ENCODE measurements around the gene HPN.
"Not testable (repeated sequence)": the region's sequence is repeated elsewhere in the genome, so short reads cannot be mapped to it uniquely, and the experiment has no call there.

HPN gene

DNA sequence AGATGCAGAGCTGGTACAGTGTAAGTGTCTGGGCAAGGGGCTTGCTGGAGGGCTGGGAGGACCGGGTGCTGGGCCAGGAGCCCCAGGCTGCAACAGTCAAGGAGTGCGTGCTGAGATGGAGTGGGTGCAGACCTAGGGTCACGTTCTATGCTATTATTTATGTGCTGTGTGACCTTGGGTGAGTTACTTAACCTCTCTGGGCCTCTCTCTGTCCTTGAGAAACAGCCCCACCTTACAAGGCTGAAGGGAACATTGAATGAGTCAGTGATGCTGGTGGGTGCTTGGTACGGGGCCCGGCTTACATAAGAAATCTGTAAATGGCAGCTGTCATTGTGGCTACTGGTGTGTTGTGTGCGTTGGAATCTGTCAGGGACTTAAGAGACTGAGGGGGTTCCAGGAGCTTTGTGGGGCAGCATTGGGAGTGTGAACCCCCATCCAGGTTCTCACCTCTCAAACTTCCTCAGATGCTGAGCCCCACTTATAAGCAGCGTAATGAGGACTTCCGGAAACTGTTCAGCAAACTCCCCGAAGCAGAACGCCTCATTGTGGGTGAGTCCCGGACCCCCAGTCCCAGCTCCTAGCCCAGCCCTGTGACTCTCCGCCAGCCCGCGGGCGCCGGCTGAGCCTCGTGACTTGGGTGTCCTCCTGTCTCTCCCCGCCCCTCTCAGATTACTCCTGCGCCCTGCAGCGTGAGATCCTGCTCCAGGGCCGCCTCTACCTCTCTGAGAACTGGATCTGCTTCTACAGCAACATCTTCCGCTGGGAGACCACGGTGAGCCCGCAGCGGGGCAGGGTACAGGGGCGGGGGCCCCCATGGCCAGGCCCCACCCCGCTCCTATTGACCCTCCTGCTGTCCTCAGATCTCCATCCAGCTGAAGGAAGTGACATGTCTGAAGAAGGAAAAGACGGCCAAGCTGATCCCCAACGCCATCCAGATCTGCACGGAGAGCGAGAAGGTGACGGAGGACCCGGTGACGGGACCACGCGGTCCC lies 31.8 kb upstream of the HPN start:
- ATAC-seq: no peak

DNA sequence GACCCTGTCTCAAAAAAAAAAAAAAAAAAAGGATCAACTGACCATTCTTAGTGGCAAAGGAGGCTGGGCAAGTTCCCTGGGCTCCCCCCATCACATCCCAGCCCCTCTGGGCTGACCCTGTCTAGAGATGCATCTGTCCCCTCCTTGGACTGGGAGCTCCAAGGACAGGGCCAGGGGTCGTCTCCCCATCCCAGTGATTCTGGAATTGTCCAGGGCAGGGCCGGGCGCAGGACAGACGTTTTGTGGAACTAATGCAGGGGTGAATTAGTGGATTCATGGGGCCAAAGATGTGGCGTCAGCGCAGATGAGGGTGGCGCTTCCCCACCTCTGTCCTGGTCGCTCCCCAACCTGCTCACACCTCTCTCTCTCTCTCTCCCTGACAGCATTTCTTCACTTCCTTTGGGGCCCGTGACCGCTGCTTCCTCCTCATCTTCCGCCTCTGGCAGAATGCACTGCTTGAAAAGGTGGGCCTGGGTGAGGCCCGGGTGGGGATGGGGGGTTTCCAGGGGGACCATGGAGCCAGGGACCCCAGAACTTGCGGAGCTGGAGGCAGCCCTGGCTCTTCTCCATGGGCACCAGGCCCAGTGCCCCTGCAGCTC lies 30.3 kb upstream of the HPN start:
- no peak for ATAC-seq

DNA sequence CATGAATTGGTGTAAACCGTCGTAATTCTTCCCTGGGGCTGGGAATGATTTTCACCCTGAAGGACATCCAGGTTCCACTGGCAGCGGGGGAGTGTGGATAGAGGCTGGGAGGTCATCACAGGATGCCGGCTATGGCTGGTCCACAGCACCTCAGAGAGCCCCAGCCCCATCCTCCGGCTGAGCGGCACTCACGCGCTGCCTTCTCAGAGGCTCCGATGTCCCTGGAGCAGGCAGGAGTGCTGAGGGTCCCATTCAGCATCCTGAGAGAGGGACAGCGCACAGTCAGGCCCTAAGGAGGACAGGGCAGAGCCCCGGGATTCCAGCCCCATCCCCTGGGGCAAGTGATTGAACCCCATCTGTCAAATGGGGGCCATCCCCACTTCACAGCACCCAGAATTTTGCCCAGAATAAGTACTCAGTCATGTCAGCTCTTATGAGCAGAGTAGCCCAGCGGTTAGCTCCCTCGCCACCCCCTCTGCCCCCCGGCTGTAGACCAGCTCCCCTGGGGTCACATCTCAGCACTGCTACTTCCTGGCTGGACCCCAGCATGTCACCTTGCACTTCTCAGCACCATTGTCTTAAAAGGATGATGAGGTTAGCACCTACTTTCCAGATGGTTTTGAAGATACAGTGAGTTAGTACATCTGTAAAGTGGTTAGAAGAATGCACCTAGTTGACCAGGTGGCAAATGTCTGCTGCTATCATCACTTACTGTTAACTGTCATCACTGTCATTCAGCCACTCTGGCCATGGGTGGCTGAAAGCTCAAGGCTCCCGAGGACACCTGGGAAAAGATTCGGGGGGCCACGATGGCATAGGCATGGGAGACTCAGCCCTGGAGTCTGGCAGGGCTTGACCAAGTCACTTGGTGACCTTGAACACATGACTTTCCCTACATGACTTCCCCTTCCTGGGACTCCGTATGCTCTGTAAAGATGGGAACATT lies 29.5 kb upstream of the HPN start:
- no peak for ATAC-seq

DNA sequence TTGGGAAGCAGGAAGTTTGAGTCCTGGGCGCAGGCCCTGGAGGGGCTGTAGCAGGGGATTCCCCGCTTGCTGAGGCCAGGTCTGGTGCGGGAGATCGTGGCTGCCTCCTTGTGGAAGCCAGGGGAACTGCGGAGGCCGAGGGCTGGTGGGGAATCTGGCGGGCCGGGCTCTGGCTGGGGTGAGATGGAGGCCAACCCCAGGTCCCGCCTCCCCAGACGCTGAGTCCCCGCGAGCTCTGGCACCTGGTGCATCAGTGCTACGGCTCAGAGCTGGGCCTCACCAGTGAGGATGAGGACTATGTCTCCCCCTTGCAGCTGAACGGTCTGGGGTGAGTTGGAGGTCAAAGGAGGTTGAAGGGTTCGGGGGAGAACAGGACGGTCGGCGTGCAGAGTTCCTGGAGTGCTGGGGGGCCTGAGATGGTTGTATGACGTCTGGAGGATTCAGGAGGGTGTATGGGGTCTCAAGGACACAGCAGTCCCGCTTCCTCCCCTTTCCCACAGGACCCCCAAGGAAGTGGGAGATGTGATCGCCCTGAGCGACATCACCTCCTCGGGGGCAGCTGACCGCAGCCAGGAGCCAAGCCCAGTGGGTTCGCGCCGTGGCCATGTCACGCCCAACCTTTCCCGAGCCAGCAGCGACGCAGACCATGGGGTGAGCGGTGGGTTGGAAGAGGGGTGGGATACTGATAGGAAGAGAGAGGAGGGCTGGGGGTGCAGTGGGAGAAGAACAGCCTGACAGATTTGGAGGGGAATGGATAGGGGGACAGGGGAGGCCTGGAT lies 28.3 kb upstream of the HPN start:
- ATAC-seq: peak; percentile 70 to 77

DNA sequence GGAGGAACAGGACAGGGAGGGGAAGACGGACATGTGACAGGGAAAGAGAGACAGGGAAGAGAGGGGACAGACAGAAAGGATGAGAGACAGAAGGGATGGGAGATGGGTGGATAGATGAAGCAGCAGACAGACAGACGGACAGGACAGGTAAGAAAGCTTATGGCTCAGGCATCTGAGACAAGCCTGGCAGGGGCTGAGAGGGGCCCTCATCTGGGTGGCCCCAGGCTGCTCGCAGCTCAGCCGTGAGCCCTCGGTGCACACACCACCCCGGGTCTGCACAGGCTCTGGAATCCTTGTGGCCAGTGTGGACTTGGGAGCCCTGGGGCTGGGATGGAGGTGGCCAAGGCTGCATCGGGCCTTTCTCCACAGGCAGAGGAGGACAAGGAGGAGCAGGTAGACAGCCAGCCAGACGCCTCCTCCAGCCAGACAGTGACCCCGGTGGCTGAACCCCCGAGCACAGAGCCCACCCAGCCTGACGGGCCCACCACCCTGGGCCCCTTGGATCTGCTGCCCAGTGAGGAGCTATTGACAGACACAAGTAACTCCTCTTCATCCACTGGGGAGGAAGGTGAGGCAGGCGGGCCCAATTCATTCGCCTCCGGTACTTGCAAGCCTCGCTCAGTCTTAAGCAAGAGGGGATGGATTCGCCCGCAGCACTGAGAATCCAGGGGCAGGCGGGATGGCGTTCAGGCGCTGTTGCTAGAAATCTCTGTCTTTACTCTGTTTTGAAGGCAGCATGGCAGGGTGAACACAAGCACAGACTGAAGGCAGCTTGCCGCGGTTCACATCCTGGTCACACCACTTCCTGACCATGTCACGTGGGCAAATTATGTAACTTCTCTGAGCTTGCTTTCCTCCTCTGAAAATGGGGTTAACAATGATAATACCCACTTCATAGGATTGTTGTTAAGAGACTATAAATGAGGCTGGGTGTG lies 27.4 kb upstream of the HPN start:
- peak; percentile 62 to 64 for ATAC-seq

DNA sequence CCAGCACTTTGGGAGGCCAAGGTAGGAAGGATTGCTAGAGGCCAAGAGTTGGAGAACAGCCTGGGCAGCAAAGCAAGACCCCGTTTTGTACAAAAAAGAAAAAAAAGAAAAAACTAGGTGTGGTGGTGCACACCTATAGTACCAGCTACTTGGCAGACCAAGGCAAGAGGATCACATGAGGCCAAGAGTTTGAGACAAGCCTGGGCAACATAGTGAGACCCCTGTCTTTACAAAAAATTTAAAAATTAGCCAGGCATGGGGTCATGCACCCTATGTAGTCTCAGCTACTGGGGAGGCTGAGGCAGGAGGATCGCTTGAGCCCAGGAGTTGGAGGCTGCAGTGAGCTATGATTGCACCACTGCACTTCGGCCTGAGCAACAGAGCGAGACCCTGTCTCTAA lies 26.7 kb upstream of the HPN start:
- not testable (repeated sequence) for ATAC-seq

DNA sequence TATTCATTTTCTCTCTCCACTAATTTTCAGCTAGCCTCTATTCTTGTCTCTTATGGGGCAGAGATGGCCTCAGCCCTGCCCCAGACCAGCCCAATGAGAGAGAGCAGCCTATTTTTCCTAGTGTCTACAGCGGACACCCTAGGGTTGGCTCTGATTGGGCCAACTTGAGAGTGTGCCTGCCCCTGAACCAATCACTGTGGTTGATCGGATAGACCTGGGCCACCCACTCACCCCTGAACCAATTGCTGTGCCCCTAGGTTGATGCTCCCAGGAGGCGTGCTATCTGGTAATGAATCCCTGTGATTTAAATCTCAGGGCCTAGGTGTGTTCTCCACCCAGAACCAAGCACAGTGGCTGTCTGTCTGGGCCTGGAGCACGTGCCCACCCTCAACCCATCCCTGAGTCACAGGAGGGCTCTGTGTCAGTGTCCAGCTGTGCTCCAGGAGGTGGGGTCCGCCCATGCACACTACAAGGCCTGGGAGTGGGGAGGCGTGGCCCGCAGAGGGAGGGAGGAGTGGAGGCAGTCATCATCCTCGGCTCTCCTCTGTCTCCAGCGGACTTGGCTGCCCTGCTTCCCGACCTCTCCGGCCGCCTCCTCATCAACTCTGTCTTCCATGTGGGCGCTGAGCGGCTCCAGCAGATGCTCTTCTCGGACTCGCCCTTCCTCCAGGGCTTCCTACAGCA lies 26.1 kb upstream of the HPN start:
- ATAC-seq: no peak

DNA sequence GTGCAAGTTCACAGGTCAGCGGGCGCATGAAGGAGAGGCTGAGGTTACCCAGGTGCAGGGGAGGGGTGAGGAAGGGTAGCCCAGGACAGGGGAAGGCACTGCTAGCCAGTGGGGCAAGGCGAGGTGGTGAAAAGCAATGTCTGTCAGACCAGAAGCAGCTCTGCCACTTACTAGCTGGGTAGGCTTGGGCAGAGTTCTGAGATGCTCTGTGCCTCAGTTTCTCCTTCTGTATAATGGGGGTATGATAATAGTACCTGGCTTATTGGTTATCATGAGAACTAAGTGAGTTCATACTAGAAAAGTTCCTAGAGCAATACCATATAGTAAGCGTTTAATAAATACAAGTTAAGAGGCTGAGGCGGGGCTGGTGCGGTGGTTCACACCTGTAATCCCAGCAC lies 25.6 kb upstream of the HPN start:
- ATAC-seq: no peak

DNA sequence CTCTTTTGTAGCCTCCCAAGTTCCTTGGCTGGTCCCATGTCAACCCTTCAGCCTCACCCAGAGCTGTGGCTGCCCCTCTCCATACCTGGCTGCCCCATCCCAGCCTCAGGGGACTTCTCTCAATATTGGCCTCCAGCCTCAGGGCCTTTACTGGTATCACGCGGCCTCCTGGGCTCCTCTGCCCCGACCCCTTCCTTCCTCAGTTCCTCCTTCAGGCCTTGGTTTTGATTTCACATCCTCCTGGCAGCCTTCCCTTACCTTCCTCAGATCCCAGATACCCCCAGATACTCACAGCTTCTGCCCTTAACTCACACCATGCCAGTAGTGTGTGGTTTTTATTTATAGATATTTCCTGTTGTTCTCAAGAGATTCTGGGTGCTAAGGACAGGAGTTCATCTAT lies 24.0 kb upstream of the HPN start:
- no peak for ATAC-seq

DNA sequence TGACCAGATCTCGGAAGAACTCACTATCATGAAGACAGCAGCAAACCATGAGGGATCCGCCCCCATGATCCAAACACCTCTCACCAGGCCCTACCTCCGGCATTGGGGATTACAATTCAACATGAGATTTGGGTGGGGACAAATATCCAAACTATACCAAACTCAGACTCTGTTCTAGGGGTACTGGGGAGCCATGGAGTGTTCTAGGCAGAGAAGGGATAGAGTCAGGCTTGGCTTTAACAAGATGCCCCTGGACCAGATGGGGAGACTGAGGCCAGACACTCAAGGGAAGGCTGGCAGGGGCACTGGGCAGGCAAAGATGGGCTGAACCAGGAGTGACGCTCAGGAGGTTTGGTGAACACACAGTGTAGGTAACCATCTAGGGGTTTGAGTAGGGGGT lies 23.1 kb upstream of the HPN start:
- ATAC-seq: no peak

DNA sequence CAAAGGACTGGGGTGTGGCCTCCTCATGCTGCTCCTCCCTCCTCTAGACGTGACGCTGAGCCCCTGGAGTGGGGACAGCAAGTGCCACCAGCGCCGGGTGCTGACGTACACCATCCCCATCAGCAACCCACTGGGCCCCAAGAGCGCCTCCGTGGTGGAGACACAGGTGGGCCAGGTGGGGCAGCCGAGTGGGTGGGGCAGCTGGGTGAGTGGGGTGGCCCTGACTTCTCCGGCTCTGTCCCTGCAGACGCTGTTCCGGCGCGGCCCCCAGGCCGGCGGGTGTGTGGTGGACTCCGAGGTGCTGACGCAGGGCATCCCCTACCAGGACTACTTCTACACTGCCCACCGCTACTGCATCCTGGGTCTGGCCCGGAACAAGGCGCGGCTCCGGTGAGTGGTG lies 22.4 kb upstream of the HPN start:
- ATAC-seq: no peak

DNA sequence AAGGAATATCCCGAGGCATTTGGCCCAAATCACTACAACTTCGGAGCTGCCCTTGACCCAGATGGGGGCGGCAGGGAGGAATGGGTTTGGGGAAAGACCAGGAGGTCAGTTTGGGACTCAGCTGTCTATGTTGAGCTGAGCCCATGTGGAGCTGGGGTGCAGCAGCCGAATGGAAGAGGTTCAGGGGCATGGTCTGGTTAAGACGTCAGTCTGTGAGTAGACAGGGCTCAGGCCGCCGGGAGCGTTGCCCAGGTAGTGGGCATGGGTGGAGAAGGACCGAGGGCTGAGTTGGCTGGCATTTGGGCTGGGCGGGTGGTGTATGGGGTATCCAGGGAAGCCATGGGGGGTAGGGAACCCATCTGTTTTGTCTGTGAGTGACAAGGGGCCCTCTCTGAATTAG lies 20.5 kb upstream of the HPN start:
- ATAC-seq: no peak

DNA sequence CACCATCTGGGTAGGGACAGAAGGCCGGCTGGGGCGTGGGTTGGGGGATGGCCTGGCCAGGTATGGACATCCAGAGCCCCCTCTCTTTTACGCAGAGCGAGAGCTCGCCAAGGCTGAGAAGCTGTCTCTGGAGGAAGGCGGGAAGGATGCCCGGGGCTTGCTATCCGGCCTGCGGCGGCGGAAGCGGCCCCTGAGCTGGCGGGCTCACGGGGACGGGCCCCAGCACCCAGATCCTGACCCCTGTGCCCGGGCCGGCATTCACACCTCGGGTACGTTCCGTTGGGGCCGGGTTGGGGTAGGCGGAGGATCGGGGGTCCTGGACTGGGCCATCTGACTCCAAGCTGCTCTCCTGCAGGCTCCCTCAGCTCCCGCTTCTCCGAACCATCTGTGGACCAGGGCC lies 19.9 kb upstream of the HPN start:
- ATAC-seq: no peak

DNA sequence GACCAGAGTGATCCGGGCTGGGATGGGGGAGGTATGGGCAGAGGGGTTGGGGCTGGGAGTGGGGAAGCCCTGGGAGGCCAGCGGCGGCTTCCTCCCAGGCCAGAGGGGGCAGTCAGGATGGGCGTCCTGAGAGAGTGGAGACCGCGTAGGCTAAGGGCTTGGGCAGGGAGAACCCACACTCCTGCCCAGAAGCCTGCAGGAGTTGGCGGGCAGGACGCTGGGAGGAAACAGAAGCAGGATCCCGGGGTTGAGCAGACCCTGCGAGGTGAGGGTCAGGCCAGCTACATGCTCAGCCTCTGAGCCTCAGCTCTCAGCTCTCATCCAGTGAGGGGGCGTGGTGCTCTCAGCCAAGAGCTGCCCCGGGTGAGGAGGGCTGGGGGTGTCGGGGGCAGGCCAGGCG lies 19.1 kb upstream of the HPN start:
- ATAC-seq: no peak

DNA sequence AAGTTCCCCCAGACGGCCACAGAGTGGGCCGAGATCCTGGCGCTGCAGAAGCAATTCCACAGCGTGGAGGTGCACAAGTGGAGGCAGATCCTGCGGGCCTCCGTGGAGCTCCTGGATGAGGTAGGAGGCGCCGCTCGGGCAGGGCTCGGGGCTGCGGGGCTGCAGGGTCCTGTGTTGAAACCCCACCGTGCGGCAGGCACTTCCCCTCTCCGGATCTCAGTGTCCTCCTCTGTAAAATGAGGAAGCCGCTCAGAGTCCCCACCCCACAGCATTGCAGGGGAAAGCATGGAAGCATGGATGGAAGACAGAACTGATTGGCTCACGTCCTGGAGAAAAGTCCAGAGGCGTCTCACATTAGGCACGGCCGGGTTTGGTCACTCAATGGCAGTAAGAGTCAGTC lies 18.1 kb upstream of the HPN start:
- no peak for ATAC-seq

DNA sequence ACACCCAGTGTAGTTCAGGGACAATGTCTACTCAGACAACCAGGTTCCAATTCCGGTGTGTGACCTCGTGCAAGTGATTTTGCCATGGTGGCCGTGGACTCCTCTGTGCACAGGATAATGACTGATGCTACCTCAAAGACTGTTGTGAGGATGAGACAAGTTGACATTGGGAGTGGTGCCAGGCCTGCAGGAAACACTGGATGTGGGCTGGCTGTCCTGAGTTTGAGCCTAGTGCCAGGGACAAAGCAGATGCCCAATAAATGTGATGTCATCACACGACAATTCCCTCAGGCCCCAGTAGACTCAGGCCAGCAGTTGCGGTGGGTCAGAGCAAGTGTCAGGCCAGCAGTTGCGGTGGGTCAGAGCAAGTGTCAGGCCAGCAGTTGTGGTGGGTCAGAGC lies 17.4 kb upstream of the HPN start:
- no peak for ATAC-seq

DNA sequence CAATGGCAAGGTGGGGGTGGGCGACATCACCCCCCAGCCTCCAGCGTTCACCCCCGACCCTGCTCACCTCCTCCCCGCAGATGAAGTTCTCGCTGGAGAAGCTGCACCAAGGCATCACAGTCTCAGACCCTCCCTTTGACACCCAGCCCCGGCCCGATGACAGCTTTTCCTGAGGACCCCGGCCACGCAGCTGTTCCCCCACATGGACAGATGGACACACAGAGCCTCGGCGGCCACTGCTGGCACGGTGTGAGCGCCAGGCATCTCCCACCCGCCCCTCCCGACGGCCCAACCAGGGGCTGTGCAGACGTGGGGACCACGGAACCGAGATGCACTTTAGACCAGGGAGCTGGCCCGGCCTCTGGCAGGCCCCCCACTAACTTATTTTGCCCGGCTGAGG lies 15.6 kb upstream of the HPN start:
- ATAC-seq: no peak

DNA sequence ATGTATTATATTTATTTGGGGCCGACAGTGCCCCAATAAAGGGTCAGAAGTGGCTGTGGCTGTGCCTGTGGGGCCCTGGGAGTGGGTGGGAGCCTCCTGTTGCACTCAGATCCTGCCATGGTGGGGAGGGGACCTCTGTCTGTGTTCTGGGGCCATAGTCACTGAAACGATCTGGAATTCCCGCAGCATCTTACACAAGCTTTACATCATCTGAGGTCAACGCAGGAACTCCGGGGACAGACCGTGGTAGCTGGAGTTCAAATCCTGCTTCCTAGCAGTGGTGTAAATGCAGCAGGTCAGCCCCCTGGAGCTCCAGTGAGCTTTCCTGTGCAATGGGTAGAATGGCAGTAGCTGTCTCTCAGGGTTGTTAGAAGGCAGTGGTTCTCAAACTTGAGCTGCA lies 15.1 kb upstream of the HPN start:
- ATAC-seq: no peak

DNA sequence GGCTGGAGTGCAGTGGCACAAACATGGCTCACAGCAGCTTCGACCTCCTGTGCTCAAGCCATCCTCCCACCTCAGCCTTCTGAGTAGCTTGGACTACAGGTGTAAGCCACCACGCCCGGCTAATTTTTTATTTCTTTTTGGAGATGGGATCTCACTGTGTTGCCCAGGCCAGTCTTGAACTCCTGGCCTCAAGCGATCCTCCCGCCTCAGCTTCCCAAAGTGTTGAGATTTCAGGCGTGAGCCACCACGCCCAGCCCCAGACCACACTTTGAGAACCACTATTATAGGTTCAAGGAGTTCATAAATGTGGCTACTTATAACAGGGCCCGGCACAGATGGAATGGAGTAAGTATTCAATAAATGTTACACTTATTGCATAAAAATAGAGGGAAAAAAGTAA lies 14.5 kb upstream of the HPN start:
- no peak for ATAC-seq

DNA sequence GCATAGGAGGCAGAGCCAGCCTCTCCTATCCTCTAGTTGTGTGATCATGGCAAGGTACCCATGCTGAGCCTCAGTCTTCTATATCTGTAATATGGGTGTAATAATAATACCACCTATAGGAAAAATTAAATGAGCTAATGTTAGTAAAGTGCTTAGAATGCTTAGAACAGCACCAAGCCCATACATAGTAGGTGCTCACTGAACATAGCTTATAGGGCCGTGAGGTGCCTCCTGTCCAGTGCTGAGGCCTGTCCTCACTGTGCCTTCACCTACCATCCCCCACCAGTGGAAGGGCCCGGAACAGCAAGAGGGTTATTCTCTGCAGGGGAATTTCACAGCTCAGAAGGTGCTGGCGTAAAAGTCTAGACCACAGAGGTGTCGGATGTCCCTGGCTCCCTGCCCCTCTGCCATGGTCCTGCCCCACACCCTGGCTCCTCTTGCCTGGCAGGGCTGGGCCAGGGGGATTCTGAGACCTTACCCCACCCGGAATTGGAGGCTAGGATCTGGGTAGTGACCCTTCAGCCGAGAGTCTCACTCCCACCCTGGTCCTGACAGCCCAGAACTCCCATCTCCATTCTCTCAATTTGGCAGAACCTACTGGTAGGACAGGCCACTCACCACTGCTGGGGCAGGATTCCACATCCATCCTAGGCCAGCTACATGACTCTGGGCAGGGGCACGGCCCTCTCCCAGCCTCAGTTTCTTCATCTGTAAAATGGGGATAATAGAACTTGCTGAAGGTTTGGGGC lies 13.5 kb upstream of the HPN start:
- ATAC-seq: no peak

All from activated CD4-positive, CD25-positive, alpha-beta regulatory T cell treated with anti-CD3 and anti-CD28 coated beads, Interleukin-2, amount 50 U/mL, for 24 hours (primary cell).